GM19025 (cell line): ENCODE measurements around the gene SLC44A3.
"Not testable (repeated sequence)": the region's sequence is repeated elsewhere in the genome, so short reads cannot be mapped to it uniquely, and the experiment has no call there.

Source experiments
- ATAC-seq: cut with Tn5 transposase; IDR thresholded peaks from one replicate; pipeline ENCODE4 v1.9.1; 2021; ENCODE audit warnings: mild to moderate bottlenecking, low read depth, moderate library complexity; ENCODE audit not compliant: unreplicated experiment

SLC44A3 gene

GRCh38 chr1:94928293-94928939, 108.3 kb downstream of the SLC44A3 start:
- ATAC-seq, result no peak

GRCh38 chr1:94929351-94930217, 109.4 kb downstream of the SLC44A3 start:
- ATAC-seq, result no peak

GRCh38 chr1:94931254-94931841, 111.2 kb downstream of the SLC44A3 start:
- no peak for ATAC-seq

- no peak for ATAC-seq
Measured at GRCh38 chr1:94934551-94934950, 114.4 kb downstream of the SLC44A3 start.

- no peak for ATAC-seq
Measured at GRCh38 chr1:94935034-94935433, 114.9 kb downstream of the SLC44A3 start.

- ATAC-seq, result no peak
Measured at GRCh38 chr1:94935476-94935875, 115.3 kb downstream of the SLC44A3 start.

GRCh38 chr1:94936861-94937620, 116.9 kb downstream of the SLC44A3 start:
- ATAC-seq, result no peak

GRCh38 chr1:94937820-94938219, 117.7 kb downstream of the SLC44A3 start:
- ATAC-seq, result no peak

- ATAC-seq, result no peak
Measured at GRCh38 chr1:94940738-94941137, 120.6 kb downstream of the SLC44A3 start.

- not testable (repeated sequence) for ATAC-seq
Measured at GRCh38 chr1:94941480-94941879, 121.3 kb downstream of the SLC44A3 start.

- no peak for ATAC-seq
Measured at GRCh38 chr1:94942171-94943128, 122.3 kb downstream of the SLC44A3 start.
